ENCODE data around the gene ANO4.

The ANO4 gene

GRCh38 chr12:100820314-100820713, 25.7 kb downstream of the ANO4 start:
- no peak for DNase-seq

GRCh38 chr12:100823963-100824362, 29.4 kb downstream of the ANO4 start:
- peak; percentile 0 for DNase-seq

- DNase-seq: no peak
These were observed 29.9 kb downstream of the ANO4 start for GRCh38 chr12:100824476-100824875.

GRCh38 chr12:100826323-100826722, 31.7 kb downstream of the ANO4 start:
- peak; percentile 11 for DNase-seq

- DNase-seq: peak; percentile 7
These were observed 33.4 kb downstream of the ANO4 start for GRCh38 chr12:100827901-100828520.

- no peak for DNase-seq
These were observed 35.6 kb downstream of the ANO4 start for GRCh38 chr12:100830003-100830795.

GRCh38 chr12:100833282-100833681, 38.7 kb downstream of the ANO4 start:
- DNase-seq: no peak

- no peak for DNase-seq
These were observed 46.2 kb downstream of the ANO4 start for GRCh38 chr12:100840748-100841147.

GRCh38 chr12:100842156-100842555, 47.6 kb downstream of the ANO4 start:
- DNase-seq: no peak

GRCh38 chr12:100843061-100843460, 48.5 kb downstream of the ANO4 start:
- DNase-seq: no peak

GRCh38 chr12:100845095-100845494, 50.5 kb downstream of the ANO4 start:
- DNase-seq: no peak

- DNase-seq: no peak
These were observed 57.1 kb downstream of the ANO4 start for GRCh38 chr12:100851637-100852036.

- no peak for DNase-seq
These were observed 62.8 kb downstream of the ANO4 start for GRCh38 chr12:100857418-100857817.

GRCh38 chr12:100857971-100858370, 63.4 kb downstream of the ANO4 start:
- no peak for DNase-seq

GRCh38 chr12:100858656-100859055, 64.1 kb downstream of the ANO4 start:
- no peak for DNase-seq

- DNase-seq: no peak
These were observed 64.6 kb downstream of the ANO4 start for GRCh38 chr12:100859063-100859627.

GRCh38 chr12:100860611-100861010, 66.0 kb downstream of the ANO4 start:
- DNase-seq: no peak

GRCh38 chr12:100862676-100863075, 68.1 kb downstream of the ANO4 start:
- DNase-seq: no peak

GRCh38 chr12:100864366-100864765, 69.8 kb downstream of the ANO4 start:
- DNase-seq: no peak

- DNase-seq: no peak
These were observed 73.2 kb downstream of the ANO4 start for GRCh38 chr12:100867639-100868393.

GRCh38 chr12:100868487-100868886, 73.9 kb downstream of the ANO4 start:
- DNase-seq: peak; percentile 4

- DNase-seq: no peak
These were observed 76.7 kb downstream of the ANO4 start for GRCh38 chr12:100871195-100871734.

- DNase-seq: no peak
These were observed 80.6 kb downstream of the ANO4 start for GRCh38 chr12:100875156-100875555.
